Posterior cingulate gyrus (tissue), 11 donors: ENCODE measurements around the gene NUFIP1.

Source experiments
- DNase-seq, 10 donors: peaks; one replicate each; pipeline versions ENCODE4 v3.0.0 to v3.0.0-alpha.2; 2020 to 2021; ENCODE audit warnings: mixed read lengths in 3 of 10
- intact Hi-C: fragments of 100-400 bp; cut with DNase I; formaldehyde crosslinking; loops from one replicate; pipeline ENCODE4 v1.15.1; 2023

The NUFIP1 gene

GRCh38 chr13:44895264-44895952 is 93.9 kb downstream of the NUFIP1 start:
- DNase-seq: no peak
- intact Hi-C loops: no loop called here

GRCh38 chr13:44894001-44894770 is 95.1 kb downstream of the NUFIP1 start:
- no peak for DNase-seq
- intact Hi-C loops: no loop called here
